Pancreas (tissue), 10 donors: Measurements from ENCODE around the gene FAM167B. TPM values are rescaled to one million over a fixed set of nuclear protein-coding genes. Genes with fewer than 3 reads are reported as not detected.
A peak's percentile ranks its signal among the peaks of the same experiment; 100 is the strongest.

Experiments used
- ATAC-seq, 4 donors: fragments of 200-7000 bp; cut with Tn5 transposase; one replicate each; pipeline versions ENCODE4 v1.8.0 to v1.9.1; 2020; ENCODE audit warnings: mild to moderate bottlenecking in 4 of 4, moderate library complexity in 4 of 4
- DNase-seq, 6 donors: peaks; one replicate each; pipeline ENCODE4 v3.0.0-alpha.2; 2020
- FAIRE-seq: peaks from 2 replicates; lab custom pipeline; 2012; peaks lifted over from hg19 to GRCh38; lab: Jason Lieb, UNC
- H3K27ac ChIP-seq, 4 donors: fragments of 200-600 bp; sonication (generic); 1 replicate in 3 of 4; 2 replicates in 1 of 4; pipeline versions ENCODE4 v1.5.0 to v1.8.0; 2020
- H3K27me3 ChIP-seq, 4 donors: fragments of 200-600 bp; one replicate each; pipeline ENCODE4 v1.8.0; 2021
- H3K36me3 ChIP-seq, 3 donors: fragments of 200-600 bp; sonication (generic) in 1 of 3; one replicate each; pipeline versions ENCODE4 v1.5.0 to v1.8.0; 2020 to 2021
- H3K4me1 ChIP-seq, 3 donors: fragments of 200-600 bp; one replicate each; pipeline ENCODE4 v1.8.0; 2021
- H3K4me3 ChIP-seq, 4 donors: fragments of 200-600 bp; sonication (generic) in 2 of 4; one replicate each; pipeline versions ENCODE4 v1.5.0 to v1.8.0; 2020 to 2021
- H3K9me3 ChIP-seq, 4 donors: fragments of 200-600 bp; one replicate each; pipeline ENCODE4 v1.8.0; 2021
- CTCF ChIP-seq, 4 donors: fragments of 200-600 bp; sonication (generic) in 3 of 4; IDR thresholded peaks; one replicate each; pipeline versions ENCODE4 v1.5.0 to v1.8.0; 2021; ENCODE audit warnings: antibody characterized with exemption in 4 of 4
- WGBS, 2 donors: extraction: QIAGEN DNeasy Blood & Tissue Kit; methylation state at CpG; one replicate each; pipeline ENCODE4 v1.1.7; 2013; 5-methylcytosine and 5-hydroxymethylcytosine counted together
- intact Hi-C, 3 donors: fragments of 100-400 bp; cut with DNase I; formaldehyde crosslinking; loops; one replicate each; pipeline versions ENCODE4 v1.11.1 to v1.14.2; 2022
- polyA plus RNA-seq, 2 donors: library from polyadenylated mRNA; stranded (reverse); fragments of 200-250 nt; gene quantifications; one replicate each; pipeline ENCODE4 v1.2.3, GENCODE V29; 2013
- total RNA-seq, 6 donors: library from RNA; stranded (reverse); fragmentation: NEBNext Ultra II Directional in 4 of 6; extraction: Animal tissue kit (Norgen Biotek cat#: 25700) in 4 of 6; gene quantifications; one replicate each; pipeline versions ENCODE4 v1.2.1 to v1.2.4, GENCODE V29; 2021 to 2023
- donor health status: healthy with polysubstance abuse.
- donor health status: DM: no; HTN: no; CAD: no; lungs with moderate emphysema.
- donor health status: DM: no; HTN: no; CAD: no.
- donor health status: control.
- donor health status: control.
- donor health status: Bipolar disorder and iron deficiency.
- donor health status: DM: yes; HTN: yes; CAD: no.
- donor health status: DM: no; HTN: no; CAD: no.
- donor health status: DM: no; HTN: no; CAD: no.
- donor health status: DM: yes; HTN: yes; CAD: no.

The FAM167B gene
- total and polyA plus RNA-seq, 8 donors = 1.6 to 12.0 (median 3.5) TPM

DNA sequence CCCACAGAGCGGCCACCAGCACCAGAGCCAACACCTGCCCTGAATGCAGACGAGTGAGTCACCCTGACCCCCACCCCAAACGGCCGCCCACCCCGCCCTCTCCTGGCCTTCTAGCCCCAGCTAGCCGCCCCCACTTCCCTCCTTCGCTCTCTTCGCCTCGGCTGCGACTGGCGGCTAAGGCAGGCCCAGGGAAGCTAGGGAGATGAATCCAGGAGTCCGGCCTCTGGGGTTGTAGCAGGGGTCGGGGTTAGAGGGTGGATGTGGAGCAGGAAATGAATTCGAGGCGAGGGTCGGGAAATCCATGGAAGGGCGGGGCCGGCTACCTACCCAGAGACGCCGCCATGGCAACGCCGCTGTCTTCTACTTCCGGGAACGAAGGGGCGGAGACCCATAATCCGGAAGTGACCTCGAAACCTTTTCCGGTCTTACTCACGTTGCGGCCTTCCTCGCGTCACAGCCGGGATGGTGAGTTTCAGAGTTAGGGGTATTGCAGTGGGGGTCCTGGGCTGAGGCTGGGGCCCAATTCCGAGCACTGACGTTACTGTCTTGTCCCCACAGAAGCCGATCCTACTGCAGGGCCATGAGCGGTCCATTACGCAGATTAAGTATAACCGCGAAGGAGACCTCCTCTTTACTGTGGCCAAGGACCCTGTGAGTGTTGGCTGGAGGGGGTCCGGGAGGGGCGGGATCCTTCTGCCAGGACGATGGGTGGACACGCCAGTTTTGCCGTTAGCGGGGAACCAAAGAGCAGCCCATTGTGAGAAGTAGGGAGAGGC, 24.9 kb upstream of the FAM167B start, which contains the start of the genes EIF3I and TMEM234:
TSS of gene EIF3I (plus strand) at position 428 of the 776 bp plus-strand sequence. CDS start at position 463, 35 bp downstream.
TSS of gene TMEM234 (minus strand) at position 374 of the 776 bp plus-strand sequence. CDS start at position 343, 31 bp downstream.
- Histone ChIP-seq H3K36me3 (peaks cover 0 to 14% (median 4%) of the 10 kb centered on the region in 3 donors), H3K27ac (peak within 1 kb of the TSS; percentile 57 to 83 (median 74)), H3K4me1 (peaks cover 7 to 20% (median 15%) of the 10 kb centered on the region in 3 donors), H3K27me3 (no peaks in the 10 kb centered on the region), H3K4me3 (peak within 1 kb of the TSS; percentile 49 to 88 (median 79)), H3K9me3 (no peaks in the 10 kb centered on the region)
- WGBS, 2 donors = 0 to 1% methylated on average over 42 to 46 of the region's 46 CpGs
- DNase-seq (peak; percentile 87 to 94 (median 90)), FAIRE-seq (no peak), ATAC-seq (peak; percentile 97 to 99 (median 99))
- no peak for TF ChIP-seq CTCF (IDR thresholded peaks at IDR 0.05)
- intact Hi-C loops = no loop called here

GRCh38 chr1:32223683-32224082, 23.3 kb upstream of the FAM167B start:
- H3K27ac ChIP-seq = no peak overlapping the region
- no peaks in the 10 kb centered on the region for H3K27me3 ChIP-seq
- TF ChIP-seq CTCF (IDR thresholded peaks at IDR 0.05) = no peak
- ATAC-seq (no peak), DNase-seq (no peak), FAIRE-seq (no peak)
- WGBS, 2 donors = 69 to 78% methylated on average over 3 of the region's 3 CpGs
- intact Hi-C loops = no loop called here
- peak overlapping the region in 2 of 4 donors; percentile 49 to 75 for H3K4me3 ChIP-seq
- peaks cover 0 to 27% (median 9%) of the 10 kb centered on the region in 3 donors for H3K36me3 ChIP-seq
- no peaks in the 10 kb centered on the region for H3K9me3 ChIP-seq
- H3K4me1 ChIP-seq = peaks cover 7 to 20% (median 15%) of the 10 kb centered on the region in 3 donors

DNA sequence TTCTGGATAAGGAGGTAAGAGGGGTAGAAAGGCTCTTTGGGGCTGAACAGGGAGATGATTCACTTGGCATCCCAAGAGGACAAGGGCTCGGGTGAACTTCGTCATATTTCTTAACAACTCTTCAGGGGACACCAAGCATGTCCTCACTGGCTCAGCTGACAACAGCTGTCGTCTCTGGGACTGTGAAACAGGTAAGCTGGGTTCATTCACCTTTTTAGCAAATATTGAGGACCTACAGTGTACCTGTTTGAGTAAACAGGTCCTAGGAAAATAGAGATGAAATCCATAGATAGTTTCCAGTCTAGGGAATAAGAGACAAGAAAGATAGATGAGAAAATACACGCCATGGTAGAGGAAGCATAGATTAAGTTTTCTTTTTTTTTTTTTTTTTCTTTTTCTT, 22.7 kb upstream of the FAM167B start:
- intact Hi-C loops = no loop called here
- Histone ChIP-seq H3K4me1 (peaks cover 7 to 20% (median 15%) of the 10 kb centered on the region in 3 donors), H3K9me3 (no peaks in the 10 kb centered on the region), H3K4me3 (no peak overlapping the region), H3K27ac (no peak overlapping the region), H3K36me3 (peaks cover 0 to 32% (median 13%) of the 10 kb centered on the region in 3 donors), H3K27me3 (no peaks in the 10 kb centered on the region)
- TF ChIP-seq CTCF (IDR thresholded peaks at IDR 0.05) = no peak
- FAIRE-seq = no peak
- whole genome bisulfite sequencing, 2 donors = 87 to 88% methylated on average over 4 of the region's 4 CpGs
- no peak for ATAC-seq
- DNase-seq = no peak

GRCh38 chr1:32228771-32229170, 18.3 kb upstream of the FAM167B start:
- H3K27me3 ChIP-seq = no peaks in the 10 kb centered on the region
- no peaks in the 10 kb centered on the region for H3K9me3 ChIP-seq
- no peak overlapping the region for H3K4me3 ChIP-seq
- DNase-seq (no peak), FAIRE-seq (no peak), ATAC-seq (no peak)
- TF ChIP-seq CTCF (IDR thresholded peaks at IDR 0.05) = no peak
- intact Hi-C loops = no loop called here
- 74 to 75% methylated on average over 3 of the region's 3 CpGs for WGBS, 2 donors
- no peak overlapping the region for H3K27ac ChIP-seq
- peaks cover 5 to 62% (median 34%) of the 10 kb centered on the region in 3 donors for H3K36me3 ChIP-seq
- H3K4me1 ChIP-seq = peaks cover 0 to 1% (median 0%) of the 10 kb centered on the region in 3 donors
